ENCODE results near the gene PDGFD.
"Not testable (repeated sequence)": the region's sequence is repeated elsewhere in the genome, so short reads cannot be mapped to it uniquely, and the experiment has no call there.

PDGFD gene

GRCh38 chr11:104057908-104058307, 106.0 kb downstream of the PDGFD start:
- DNase-seq (ENCODE audit: low read depth in 2 of 2, low spot score in 1 of 2), result no peak

- DNase-seq (ENCODE audit: low read depth in 2 of 2, low spot score in 1 of 2), result no peak
Observed at GRCh38 chr11:104055596-104055995, 108.4 kb downstream of the PDGFD start.

- no peak for DNase-seq (ENCODE audit: low read depth in 2 of 2, low spot score in 1 of 2)
Observed at GRCh38 chr11:104054911-104055529, 108.9 kb downstream of the PDGFD start.

GRCh38 chr11:104053743-104054478, 110.0 kb downstream of the PDGFD start:
- DNase-seq (ENCODE audit: low read depth in 2 of 2, low spot score in 1 of 2), result no peak

- no peak for DNase-seq (ENCODE audit: low read depth in 2 of 2, low spot score in 1 of 2)
Observed at GRCh38 chr11:104051778-104052177, 112.2 kb downstream of the PDGFD start.

- DNase-seq (ENCODE audit: low read depth in 2 of 2, low spot score in 1 of 2), result no peak
Observed at GRCh38 chr11:104049116-104049515, 114.8 kb downstream of the PDGFD start.

- not testable (repeated sequence) for DNase-seq (ENCODE audit: low read depth in 2 of 2, low spot score in 1 of 2)
Observed at GRCh38 chr11:104046858-104047257, 117.1 kb downstream of the PDGFD start.

GRCh38 chr11:104046331-104046730, 117.6 kb downstream of the PDGFD start:
- DNase-seq (ENCODE audit: low read depth in 2 of 2, low spot score in 1 of 2), result no peak

- DNase-seq (ENCODE audit: low read depth in 2 of 2, low spot score in 1 of 2), result no peak
Observed at GRCh38 chr11:104043678-104044239, 120.2 kb downstream of the PDGFD start.

GRCh38 chr11:104043142-104043541, 120.8 kb downstream of the PDGFD start:
- DNase-seq (ENCODE audit: low read depth in 2 of 2, low spot score in 1 of 2), result no peak

GRCh38 chr11:104041792-104042191, 122.2 kb downstream of the PDGFD start:
- no peak for DNase-seq (ENCODE audit: low read depth in 2 of 2, low spot score in 1 of 2)

- DNase-seq (ENCODE audit: low read depth in 2 of 2, low spot score in 1 of 2), result no peak
Observed at GRCh38 chr11:104036995-104037394, 127.0 kb downstream of the PDGFD start.

GRCh38 chr11:104036588-104036987, 127.4 kb downstream of the PDGFD start, which contains the start of gene DDI1:
TSS of gene DDI1 (plus strand) at chr11:104036640. CDS start at chr11:104036823, 183 bp downstream.
- no peak for DNase-seq (ENCODE audit: low read depth in 2 of 2, low spot score in 1 of 2)

- DNase-seq (ENCODE audit: low read depth in 2 of 2, low spot score in 1 of 2), result no peak
Observed at GRCh38 chr11:104033561-104033960, 130.4 kb downstream of the PDGFD start.

- no peak for DNase-seq (ENCODE audit: low read depth in 2 of 2, low spot score in 1 of 2)
Observed at GRCh38 chr11:104033134-104033533, 130.8 kb downstream of the PDGFD start.

- no peak for DNase-seq (ENCODE audit: low read depth in 2 of 2, low spot score in 1 of 2)
Observed at GRCh38 chr11:104028476-104029263, 135.3 kb downstream of the PDGFD start.

- DNase-seq (ENCODE audit: low read depth in 2 of 2, low spot score in 1 of 2), result no peak
Observed at GRCh38 chr11:104024572-104024971, 139.4 kb downstream of the PDGFD start.

- no peak for DNase-seq (ENCODE audit: low read depth in 2 of 2, low spot score in 1 of 2)
Observed at GRCh38 chr11:104015649-104016415, 148.1 kb downstream of the PDGFD start.

GRCh38 chr11:104011044-104011443, 152.9 kb downstream of the PDGFD start:
- no peak for DNase-seq (ENCODE audit: low read depth in 2 of 2, low spot score in 1 of 2)

- DNase-seq (ENCODE audit: low read depth in 2 of 2, low spot score in 1 of 2), result no peak
Observed at GRCh38 chr11:104009744-104010143, 154.2 kb downstream of the PDGFD start.

All from stimulated activated CD8-positive, alpha-beta memory T cell treated with anti-CD3 and anti-CD28 coated beads, Interleukin-4, amount 100 ng/mL, for 4 hours (primary cell).